Upper lobe of left lung (tissue), 4 donors: ENCODE data around the gene HMGN5.

ENCODE experiments used
- CTCF ChIP-seq, 6 experiments: fragments of 450-650 bp in 4 of 6; fragments of 200-600 bp in 2 of 6; sonication (generic) in 2 of 6; IDR thresholded peaks; one replicate each; pipeline ENCODE4 v1.5.1; 2016 to 2019; ENCODE audit warnings: antibody characterized with exemption in 6 of 6
- POLR2A ChIP-seq, 4 donors: fragments of 450-650 bp; IDR thresholded peaks; one replicate each; pipeline ENCODE4 v1.5.1; 2016 to 2017; ENCODE audit warnings: antibody characterized with exemption in 4 of 4, mild to moderate bottlenecking in 2 of 4
- POLR2AphosphoS5 ChIP-seq, 2 donors: sonication (generic); formaldehyde crosslinking; IDR thresholded peaks; one replicate each; pipeline ENCODE4 v1.5.1; 2017; ENCODE audit warnings: antibody characterized with exemption in 2 of 2

GRCh38 chrX:81237516-81237915 is 35.8 kb upstream of the HMGN5 start:
- no peak for TF ChIP-seq POLR2A (IDR thresholded peaks at IDR 0.05)
- TF ChIP-seq CTCF (IDR thresholded peaks at IDR 0.05): no peak
- no peak for TF ChIP-seq POLR2AphosphoS5 (IDR thresholded peaks at IDR 0.05)
